H9 (cell line): Measurements from ENCODE around the gene KCNIP3. TPM values are rescaled to one million over a fixed set of nuclear protein-coding genes. Genes with fewer than 3 reads are reported as not detected.

Experiments
- DNase-seq: peaks from one replicate; pipeline ENCODE4 v3.0.0-alpha.2; 2017
- H2AFZ ChIP-seq: one replicate; pipeline ENCODE4 v1.6.1; 2013; ENCODE audit warnings: mild to moderate bottlenecking, low read length, control low read depth, moderate library complexity
- H2AK5ac ChIP-seq: 2 replicates; pipeline ENCODE4 v1.6.1; 2013; ENCODE audit warnings: low read length, control low read depth, mixed read lengths; ENCODE audit not compliant: insufficient read length
- H2BK120ac ChIP-seq: one replicate; pipeline ENCODE4 v1.6.1; 2013; ENCODE audit warnings: low read depth, mild to moderate bottlenecking, low read length, control low read depth, inconsistent platforms; ENCODE audit not compliant: poor library complexity, severe bottlenecking
- H2BK12ac ChIP-seq: 2 replicates; pipeline ENCODE4 v1.6.1; 2013; ENCODE audit warnings: low read length, control low read depth, mixed read lengths, low read depth; ENCODE audit not compliant: insufficient read length
- H2BK15ac ChIP-seq: 2 replicates; pipeline ENCODE4 v1.6.1; 2013; ENCODE audit warnings: low read depth, low read length, control low read depth
- H2BK20ac ChIP-seq: one replicate; pipeline ENCODE4 v1.6.1; 2013; ENCODE audit warnings: low read depth, mild to moderate bottlenecking, low read length, control low read depth, inconsistent platforms; ENCODE audit not compliant: poor library complexity, severe bottlenecking
- H2BK5ac ChIP-seq: 2 replicates; pipeline ENCODE4 v1.6.1; 2013; ENCODE audit warnings: low read length, control low read depth, mixed read lengths; ENCODE audit not compliant: insufficient read length
- H3K14ac ChIP-seq: 2 replicates; pipeline ENCODE4 v1.6.1; 2013; ENCODE audit warnings: low read length, control low read depth; ENCODE audit not compliant: insufficient read depth
- H3K18ac ChIP-seq: 2 replicates; pipeline ENCODE4 v1.6.1; 2013; ENCODE audit warnings: low read depth, mild to moderate bottlenecking, mixed read lengths, low read length, control low read depth; ENCODE audit not compliant: insufficient read length
- H3K23ac ChIP-seq: 2 replicates; pipeline ENCODE4 v1.6.1; 2013; ENCODE audit warnings: low read length, control low read depth, mixed read lengths, low read depth; ENCODE audit not compliant: insufficient read length
- H3K23me2 ChIP-seq: 2 replicates; pipeline ENCODE4 v1.6.1; 2013; ENCODE audit warnings: low read depth, mild to moderate bottlenecking, mixed read lengths, low read length, control low read depth; ENCODE audit not compliant: insufficient read length, poor library complexity, severe bottlenecking
- H3K27ac ChIP-seq: 2 replicates; pipeline ENCODE4 v1.5.1; 2013; ENCODE audit warnings: low read length, control low read depth, mixed read lengths, low read depth; ENCODE audit not compliant: insufficient read length
- H3K27me3 ChIP-seq: 2 replicates; pipeline ENCODE4 v1.6.1; 2013; ENCODE audit warnings: low read length, control low read depth, inconsistent platforms; ENCODE audit not compliant: insufficient read depth
- H3K4ac ChIP-seq: 2 replicates; pipeline ENCODE4 v1.6.1; 2013; ENCODE audit warnings: low read depth, mild to moderate bottlenecking, control low read depth, inconsistent platforms, low read length, moderate library complexity
- H3K4me1 ChIP-seq: 2 replicates; pipeline ENCODE4 v1.6.1; 2013; ENCODE audit warnings: low read length, control low read depth, inconsistent platforms; ENCODE audit not compliant: insufficient read depth
- H3K4me2 ChIP-seq: 2 replicates; pipeline ENCODE4 v1.6.1; 2013; ENCODE audit warnings: low read length, control low read depth, mixed read lengths; ENCODE audit not compliant: insufficient read length, insufficient read depth
- H3K56ac ChIP-seq: 2 replicates; pipeline ENCODE4 v1.6.1; 2013; ENCODE audit warnings: low read depth, mild to moderate bottlenecking, mixed read lengths, low read length, control low read depth; ENCODE audit not compliant: insufficient read length
- H3K79me1 ChIP-seq: 2 replicates; pipeline ENCODE4 v1.6.1; 2013; ENCODE audit warnings: low read depth, mild to moderate bottlenecking, moderate library complexity, low read length, control low read depth, inconsistent platforms; ENCODE audit not compliant: insufficient read depth, poor library complexity, severe bottlenecking
- H3K79me2 ChIP-seq: 2 replicates; pipeline ENCODE4 v1.6.1; 2013; ENCODE audit warnings: low read length, control low read depth, inconsistent platforms; ENCODE audit not compliant: insufficient read depth
- H3K9ac ChIP-seq: 2 replicates; pipeline ENCODE4 v1.6.1; 2013; ENCODE audit warnings: low read length, control low read depth, mixed read lengths; ENCODE audit not compliant: insufficient read length; ENCODE audit errors: extremely low read depth
- H3K9me3 ChIP-seq: one replicate; pipeline ENCODE4 v1.6.1; 2013; ENCODE audit warnings: low read depth, low read length, inconsistent platforms; ENCODE audit not compliant: control insufficient read depth
- H3T11ph ChIP-seq: one replicate; pipeline ENCODE4 v1.6.1; 2013; ENCODE audit warnings: mild to moderate bottlenecking, low read length, control low read depth, inconsistent platforms
- H4K20me1 ChIP-seq: one replicate; pipeline ENCODE4 v1.6.1; 2013; ENCODE audit not compliant: control insufficient read depth, insufficient read length, insufficient read depth
- H4K5ac ChIP-seq: 2 replicates; pipeline ENCODE4 v1.6.1; 2013; ENCODE audit warnings: low read depth, mild to moderate bottlenecking, mixed read lengths, low read length, control low read depth; ENCODE audit not compliant: insufficient read length
- H4K8ac ChIP-seq: replicated peaks from 2 replicates; pipeline ENCODE4 v1.6.1; 2013; ENCODE audit warnings: low read length, control low read depth, mixed read lengths, low read depth; ENCODE audit not compliant: insufficient read length
- H4K91ac ChIP-seq: 2 replicates; pipeline ENCODE4 v1.6.1; 2013; ENCODE audit warnings: low read depth, mild to moderate bottlenecking, moderate library complexity, mixed read lengths, low read length, control low read depth; ENCODE audit not compliant: insufficient read length
- H3K27ac Mint-ChIP-seq, 3 experiments: 2 replicates in 2 of 3; 3 replicates in 1 of 3; pipeline ENCODE4 v1.8.0; 2020 to 2021; ENCODE audit warnings: mixed read lengths in 3 of 3, mild to moderate bottlenecking in 1 of 3, moderate library complexity in 1 of 3
- H3K27me3 Mint-ChIP-seq: 2 replicates; pipeline ENCODE4 v1.8.0; 2021; ENCODE audit warnings: low read depth, mild to moderate bottlenecking, moderate library complexity, mixed read lengths
- H3K36me3 Mint-ChIP-seq, 3 experiments: 2 replicates in 2 of 3; 3 replicates in 1 of 3; pipeline ENCODE4 v1.8.0; 2020 to 2021; ENCODE audit warnings: low read depth in 3 of 3, mixed read lengths in 3 of 3; ENCODE audit not compliant: insufficient read depth in 1 of 3
- H3K4me1 Mint-ChIP-seq, 2 experiments: 2 replicates each; pipeline ENCODE4 v1.8.0; 2020; ENCODE audit warnings: mixed read lengths in 2 of 2
- H3K4me3 Mint-ChIP-seq, 2 experiments: 2 replicates in 1 of 2; 3 replicates in 1 of 2; pipeline ENCODE4 v1.8.0; 2020 to 2021; ENCODE audit warnings: mild to moderate bottlenecking in 2 of 2, mixed read lengths in 2 of 2, moderate library complexity in 1 of 2
- H3K9me3 Mint-ChIP-seq, 2 experiments: 2 replicates in 1 of 2; 3 replicates in 1 of 2; pipeline ENCODE4 v1.8.0; 2020; ENCODE audit warnings: mild to moderate bottlenecking in 2 of 2, mixed read lengths in 2 of 2, moderate library complexity in 1 of 2
- WGBS: extraction: QIAGEN DNeasy Blood & Tissue Kit; methylation state at CpG from one replicate; pipeline ENCODE4 v1.1.7; 2013; ENCODE audit warnings: missing lambda C conversion rate, low lambda C conversion rate, mixed read lengths; ENCODE audit not compliant: insufficient read length; ENCODE audit errors: extremely low coverage; 5-methylcytosine and 5-hydroxymethylcytosine counted together
- total RNA-seq: library from RNA; stranded (reverse); gene quantifications from 2 replicates; pipeline ENCODE4 v1.2.1, GENCODE V29; 2021
- TF ChIP-seq, protein P1 (sequence below): fragments of 200-600 bp; sonication (generic); conservative IDR thresholded peaks from 3 replicates; pipeline ENCODE4 v1.8.0; 2021; ENCODE audit warnings: antibody characterized with exemption, mild to moderate bottlenecking

Gene KCNIP3
- total RNA-seq, 1 experiment from 2014 or later, result 1.5 TPM

DNA sequence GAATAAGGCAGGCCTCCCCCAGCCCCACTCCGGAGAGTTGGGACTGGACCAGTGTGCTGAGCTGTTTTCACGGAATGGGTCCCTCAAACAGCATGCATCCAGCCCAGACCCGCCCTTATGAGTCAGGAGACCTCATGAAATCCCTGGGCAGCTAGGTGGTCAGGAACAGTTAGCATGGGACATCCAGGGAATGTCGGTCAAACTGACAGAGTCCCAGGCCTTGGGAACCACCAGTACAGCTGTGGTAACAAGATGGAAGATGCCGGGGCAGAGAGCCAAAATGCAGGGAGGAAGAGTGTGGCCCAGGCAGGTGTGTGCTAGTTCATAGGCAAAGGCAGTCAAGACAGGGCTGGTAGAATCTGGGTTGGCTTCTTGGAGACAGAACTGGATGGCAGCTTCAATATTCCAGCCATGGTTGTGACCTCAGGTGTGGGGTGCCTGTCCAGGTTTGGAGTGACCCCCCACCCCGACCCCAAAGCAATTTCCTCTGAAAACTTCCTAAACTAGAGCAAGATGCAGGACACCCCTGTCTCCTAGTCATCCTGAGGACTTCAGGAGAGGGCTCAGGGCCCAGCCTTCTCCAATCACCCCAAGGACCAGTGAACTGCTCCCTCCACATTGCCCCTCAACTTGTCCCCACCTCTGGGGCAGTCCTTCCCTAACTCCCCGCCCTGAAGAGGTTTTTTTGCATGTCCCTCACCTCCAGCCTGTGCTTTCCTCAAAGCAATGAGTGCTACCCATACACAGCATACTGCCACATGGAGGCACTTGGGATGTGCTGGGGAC lies 46.5 kb downstream of the KCNIP3 start:
- Histone ChIP-seq H3K4me1 (no peaks in the 10 kb centered on the region), H3K9me3 (no peaks in the 10 kb centered on the region), H3K4ac (no peak overlapping the region), H3K23ac (no peak overlapping the region), H2BK20ac (no peak overlapping the region), H3K27ac (no peak overlapping the region), H4K5ac (no peak overlapping the region), H3K79me1 (no peaks in the 10 kb centered on the region), H3K23me2 (peaks cover 7% of the 10 kb centered on the region), H2BK5ac (no peak overlapping the region), H4K20me1 (no peaks in the 10 kb centered on the region), H4K8ac (no peak overlapping the region), H2AK5ac (no peak overlapping the region), H3K27me3 (peaks cover 21% of the 10 kb centered on the region; the same call in 1 of the 2 replicates), H3T11ph (no peak overlapping the region), H3K9ac (no peak overlapping the region), H2AFZ (no peak overlapping the region), H2BK12ac (no peak overlapping the region), H2BK120ac (no peak overlapping the region), H2BK15ac (no peak overlapping the region), H4K91ac (no peak overlapping the region), H3K4me2 (no peak overlapping the region), H3K79me2 (no peaks in the 10 kb centered on the region), H3K18ac (no peak overlapping the region), H3K56ac (no peak overlapping the region), H3K14ac (no peak overlapping the region)
- Mint-ChIP-seq H3K9me3 (no peaks in the 10 kb centered on the region; a peak in 1 of 5 replicates), H3K4me1 (no peaks in the 10 kb centered on the region), H3K36me3 (no peaks in the 10 kb centered on the region), H3K27ac (no peak overlapping the region; a peak in 1 of 7 replicates), H3K27me3 (peaks cover 85% of the 10 kb centered on the region), H3K4me3 (no peak overlapping the region)
- TF ChIP-seq, protein P1, sequence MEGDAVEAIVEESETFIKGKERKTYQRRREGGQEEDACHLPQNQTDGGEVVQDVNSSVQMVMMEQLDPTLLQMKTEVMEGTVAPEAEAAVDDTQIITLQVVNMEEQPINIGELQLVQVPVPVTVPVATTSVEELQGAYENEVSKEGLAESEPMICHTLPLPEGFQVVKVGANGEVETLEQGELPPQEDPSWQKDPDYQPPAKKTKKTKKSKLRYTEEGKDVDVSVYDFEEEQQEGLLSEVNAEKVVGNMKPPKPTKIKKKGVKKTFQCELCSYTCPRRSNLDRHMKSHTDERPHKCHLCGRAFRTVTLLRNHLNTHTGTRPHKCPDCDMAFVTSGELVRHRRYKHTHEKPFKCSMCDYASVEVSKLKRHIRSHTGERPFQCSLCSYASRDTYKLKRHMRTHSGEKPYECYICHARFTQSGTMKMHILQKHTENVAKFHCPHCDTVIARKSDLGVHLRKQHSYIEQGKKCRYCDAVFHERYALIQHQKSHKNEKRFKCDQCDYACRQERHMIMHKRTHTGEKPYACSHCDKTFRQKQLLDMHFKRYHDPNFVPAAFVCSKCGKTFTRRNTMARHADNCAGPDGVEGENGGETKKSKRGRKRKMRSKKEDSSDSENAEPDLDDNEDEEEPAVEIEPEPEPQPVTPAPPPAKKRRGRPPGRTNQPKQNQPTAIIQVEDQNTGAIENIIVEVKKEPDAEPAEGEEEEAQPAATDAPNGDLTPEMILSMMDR, result no peak
- no peak for DNase-seq
- WGBS, result no CpG with 5 or more reads among the region's 7 CpGs
